Panc1 (cell line): Measurements from ENCODE around the gene TNS4. TPM values are rescaled to one million over a fixed set of nuclear protein-coding genes. Genes with fewer than 3 reads are reported as not detected.

Source experiments
- ATAC-seq: fragments of 200-7000 bp; cut with Tn5 transposase; 2 replicates; pipeline ENCODE4 v1.9.1; 2020; ENCODE audit warnings: mild to moderate bottlenecking, moderate library complexity
- BruUV-seq: library from RNA; stranded (reverse); fragments of 400-500 nt; replicated peaks from 2 replicates; lab custom pipeline; 2021; lab: Mats Ljungman, UMichigan
- CTCF ChIA-PET: fragments of 300-600 bp; sonication (Branson Sonifier 250); formaldehyde crosslinking; loops from one replicate; lab custom pipeline; 2022; ENCODE audit warnings: antibody characterized with exemption; lab: Charles Lee
- POLR2A ChIA-PET: fragments of 300-600 bp; sonication (Branson Sonifier 250); formaldehyde crosslinking; loops from one replicate; lab custom pipeline; 2022; ENCODE audit warnings: antibody characterized with exemption; lab: Charles Lee
- DNase-seq: peaks from one replicate; pipeline ENCODE4 v3.0.0-alpha.2; 2010; ENCODE audit warnings: low read depth, low spot score
- H3K27ac ChIP-seq: 2 replicates; pipeline ENCODE4 v1.5.1; 2011; ENCODE audit warnings: mild to moderate bottlenecking, low read length, inconsistent platforms
- H3K27me3 ChIP-seq: fragments of 200-500 bp; sonication (Bioruptor generic); 2 replicates; pipeline ENCODE4 v1.6.0; 2014; ENCODE audit warnings: low read length, inconsistent platforms; ENCODE audit not compliant: control insufficient read depth, insufficient read depth
- H3K36me3 ChIP-seq: fragments of 200-500 bp; sonication (Bioruptor generic); 2 replicates; pipeline ENCODE4 v1.5.1; 2014; ENCODE audit warnings: inconsistent platforms, mild to moderate bottlenecking, low read length, moderate library complexity; ENCODE audit not compliant: control insufficient read depth, insufficient read depth
- H3K4me1 ChIP-seq: 2 replicates; pipeline ENCODE4 v1.5.1; 2011; ENCODE audit warnings: inconsistent platforms, mild to moderate bottlenecking, low read length, moderate library complexity; ENCODE audit not compliant: control insufficient read depth, insufficient read depth
- H3K4me3 ChIP-seq, 2 experiments: 2 replicates each; pipeline ENCODE4 v1.5.1; 2011 to 2012; ENCODE audit warnings: low read depth in 2 of 2, low read length in 2 of 2, mild to moderate bottlenecking in 2 of 2, inconsistent platforms in 1 of 2, moderate library complexity in 1 of 2
- H3K9me3 ChIP-seq: fragments of 200-500 bp; sonication (Bioruptor generic); 2 replicates; pipeline ENCODE4 v1.5.1; 2014; ENCODE audit warnings: low read depth, mild to moderate bottlenecking, inconsistent platforms, low read length, moderate library complexity; ENCODE audit not compliant: control insufficient read depth, insufficient read depth
- POLR2AphosphoS5 ChIP-seq: IDR thresholded peaks from 2 replicates; pipeline ENCODE4 v1.6.1; 2012; ENCODE audit warnings: mild to moderate bottlenecking, low read depth, low read length, moderate library complexity
- SIN3A ChIP-seq: IDR thresholded peaks from 2 replicates; pipeline ENCODE4 v1.6.1; 2012; ENCODE audit warnings: low read depth, mild to moderate bottlenecking, low read length, moderate library complexity, borderline replicate concordance; ENCODE audit not compliant: insufficient read depth
- TCF7L2 ChIP-seq: IDR thresholded peaks from 2 replicates; pipeline ENCODE4 v1.6.1; 2011; ENCODE audit warnings: mild to moderate bottlenecking, low read depth, low read length, inconsistent platforms
- in situ Hi-C: cut with HindIII; loops from 2 replicates; pipeline ENCODE4 v1.10.0; 2016; ENCODE audit warnings: low sequenced_read_pairs, low pct_unique_long_range_greater_than_20kb
- intact Hi-C: fragments of 100-400 bp; cut with micrococcal nuclease; formaldehyde crosslinking; loops from one replicate; pipeline ENCODE4 v1.10.0; 2022; ENCODE audit not compliant: unreplicated experiment
- total RNA-seq: library from RNA; stranded (reverse); gene quantifications from one replicate; pipeline ENCODE4 v1.2.1, GENCODE V29; 2021; ENCODE audit not compliant: unreplicated experiment
- TF ChIP-seq, protein P1 (sequence below): fragments of 450-650 bp; IDR thresholded peaks from 2 replicates; pipeline ENCODE4 v1.5.1; 2017; ENCODE audit warnings: mild to moderate bottlenecking
- TF ChIP-seq, protein P2 (sequence below), 2 experiments: IDR thresholded peaks; 2 replicates each; pipeline ENCODE4 v1.6.1; 2011 to 2012; ENCODE audit warnings: low read depth in 2 of 2, control low read depth in 1 of 2, low read length in 1 of 2, mild to moderate bottlenecking in 1 of 2, moderate library complexity in 1 of 2; ENCODE audit not compliant: insufficient read depth in 1 of 2

The TNS4 gene
- total RNA-seq, 1 experiment from 2014 or later, result not detected

DNA sequence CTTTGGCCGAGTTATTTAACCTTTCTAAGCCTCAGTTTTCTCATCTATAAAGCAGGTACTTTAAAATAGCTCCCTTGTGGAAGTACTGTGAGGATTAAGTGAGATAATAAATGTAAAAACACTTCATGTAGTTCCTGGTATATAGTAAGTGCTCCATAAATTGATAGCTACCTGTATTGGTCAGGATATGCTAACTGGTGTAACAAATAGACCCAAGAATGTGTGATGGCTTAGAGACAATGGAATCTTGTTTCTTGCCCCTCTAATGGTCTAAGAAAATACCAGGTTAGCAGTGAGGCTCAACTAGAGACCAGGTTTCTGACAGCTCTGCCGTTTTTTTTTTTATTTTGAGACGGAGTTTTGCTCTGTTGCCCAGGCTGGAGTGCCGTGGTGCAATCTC, 34.0 kb upstream of the TNS4 start:
- no peak for ATAC-seq
- H3K27ac ChIP-seq, result no peak overlapping the region
- no peaks in the 10 kb centered on the region for H3K4me1 ChIP-seq
- no peak overlapping the region for H3K4me3 ChIP-seq
- intact Hi-C loops (no loop called here), in situ Hi-C loops (no loop called here)
- TF ChIP-seq, protein P1, sequence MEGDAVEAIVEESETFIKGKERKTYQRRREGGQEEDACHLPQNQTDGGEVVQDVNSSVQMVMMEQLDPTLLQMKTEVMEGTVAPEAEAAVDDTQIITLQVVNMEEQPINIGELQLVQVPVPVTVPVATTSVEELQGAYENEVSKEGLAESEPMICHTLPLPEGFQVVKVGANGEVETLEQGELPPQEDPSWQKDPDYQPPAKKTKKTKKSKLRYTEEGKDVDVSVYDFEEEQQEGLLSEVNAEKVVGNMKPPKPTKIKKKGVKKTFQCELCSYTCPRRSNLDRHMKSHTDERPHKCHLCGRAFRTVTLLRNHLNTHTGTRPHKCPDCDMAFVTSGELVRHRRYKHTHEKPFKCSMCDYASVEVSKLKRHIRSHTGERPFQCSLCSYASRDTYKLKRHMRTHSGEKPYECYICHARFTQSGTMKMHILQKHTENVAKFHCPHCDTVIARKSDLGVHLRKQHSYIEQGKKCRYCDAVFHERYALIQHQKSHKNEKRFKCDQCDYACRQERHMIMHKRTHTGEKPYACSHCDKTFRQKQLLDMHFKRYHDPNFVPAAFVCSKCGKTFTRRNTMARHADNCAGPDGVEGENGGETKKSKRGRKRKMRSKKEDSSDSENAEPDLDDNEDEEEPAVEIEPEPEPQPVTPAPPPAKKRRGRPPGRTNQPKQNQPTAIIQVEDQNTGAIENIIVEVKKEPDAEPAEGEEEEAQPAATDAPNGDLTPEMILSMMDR, result no peak
- TF ChIP-seq TCF7L2 (no peak), SIN3A (no peak), POLR2AphosphoS5 (no peak)
- TF ChIP-seq, protein P2, sequence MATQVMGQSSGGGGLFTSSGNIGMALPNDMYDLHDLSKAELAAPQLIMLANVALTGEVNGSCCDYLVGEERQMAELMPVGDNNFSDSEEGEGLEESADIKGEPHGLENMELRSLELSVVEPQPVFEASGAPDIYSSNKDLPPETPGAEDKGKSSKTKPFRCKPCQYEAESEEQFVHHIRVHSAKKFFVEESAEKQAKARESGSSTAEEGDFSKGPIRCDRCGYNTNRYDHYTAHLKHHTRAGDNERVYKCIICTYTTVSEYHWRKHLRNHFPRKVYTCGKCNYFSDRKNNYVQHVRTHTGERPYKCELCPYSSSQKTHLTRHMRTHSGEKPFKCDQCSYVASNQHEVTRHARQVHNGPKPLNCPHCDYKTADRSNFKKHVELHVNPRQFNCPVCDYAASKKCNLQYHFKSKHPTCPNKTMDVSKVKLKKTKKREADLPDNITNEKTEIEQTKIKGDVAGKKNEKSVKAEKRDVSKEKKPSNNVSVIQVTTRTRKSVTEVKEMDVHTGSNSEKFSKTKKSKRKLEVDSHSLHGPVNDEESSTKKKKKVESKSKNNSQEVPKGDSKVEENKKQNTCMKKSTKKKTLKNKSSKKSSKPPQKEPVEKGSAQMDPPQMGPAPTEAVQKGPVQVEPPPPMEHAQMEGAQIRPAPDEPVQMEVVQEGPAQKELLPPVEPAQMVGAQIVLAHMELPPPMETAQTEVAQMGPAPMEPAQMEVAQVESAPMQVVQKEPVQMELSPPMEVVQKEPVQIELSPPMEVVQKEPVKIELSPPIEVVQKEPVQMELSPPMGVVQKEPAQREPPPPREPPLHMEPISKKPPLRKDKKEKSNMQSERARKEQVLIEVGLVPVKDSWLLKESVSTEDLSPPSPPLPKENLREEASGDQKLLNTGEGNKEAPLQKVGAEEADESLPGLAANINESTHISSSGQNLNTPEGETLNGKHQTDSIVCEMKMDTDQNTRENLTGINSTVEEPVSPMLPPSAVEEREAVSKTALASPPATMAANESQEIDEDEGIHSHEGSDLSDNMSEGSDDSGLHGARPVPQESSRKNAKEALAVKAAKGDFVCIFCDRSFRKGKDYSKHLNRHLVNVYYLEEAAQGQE (IDR thresholded peaks at IDR 0.05; ENCODE audit: insufficient read depth in 1 of 2, low read depth in 2 of 2, low read length in 1 of 2), result no peak
- ChIA-PET POLR2A (interaction anchor here (0.7 kb wide), 3 partner anchors 89 to 235 kb away, joined by 3 to 8 read pairs (median 4); no protein-coding TSS in a partner anchor), CTCF (interaction anchor here (0.6 to 2.6 kb wide), 4 partner anchors 29 to 254 kb away, joined by 5 to 19 read pairs (median 7); partner anchors contain the start of gene TOP2A)
- H3K9me3 ChIP-seq, result no peaks in the 10 kb centered on the region
- no peaks in the 10 kb centered on the region for H3K27me3 ChIP-seq
- no TSS peak for BruUV-seq
- H3K36me3 ChIP-seq, result no peaks in the 10 kb centered on the region
- no peak for DNase-seq

DNA sequence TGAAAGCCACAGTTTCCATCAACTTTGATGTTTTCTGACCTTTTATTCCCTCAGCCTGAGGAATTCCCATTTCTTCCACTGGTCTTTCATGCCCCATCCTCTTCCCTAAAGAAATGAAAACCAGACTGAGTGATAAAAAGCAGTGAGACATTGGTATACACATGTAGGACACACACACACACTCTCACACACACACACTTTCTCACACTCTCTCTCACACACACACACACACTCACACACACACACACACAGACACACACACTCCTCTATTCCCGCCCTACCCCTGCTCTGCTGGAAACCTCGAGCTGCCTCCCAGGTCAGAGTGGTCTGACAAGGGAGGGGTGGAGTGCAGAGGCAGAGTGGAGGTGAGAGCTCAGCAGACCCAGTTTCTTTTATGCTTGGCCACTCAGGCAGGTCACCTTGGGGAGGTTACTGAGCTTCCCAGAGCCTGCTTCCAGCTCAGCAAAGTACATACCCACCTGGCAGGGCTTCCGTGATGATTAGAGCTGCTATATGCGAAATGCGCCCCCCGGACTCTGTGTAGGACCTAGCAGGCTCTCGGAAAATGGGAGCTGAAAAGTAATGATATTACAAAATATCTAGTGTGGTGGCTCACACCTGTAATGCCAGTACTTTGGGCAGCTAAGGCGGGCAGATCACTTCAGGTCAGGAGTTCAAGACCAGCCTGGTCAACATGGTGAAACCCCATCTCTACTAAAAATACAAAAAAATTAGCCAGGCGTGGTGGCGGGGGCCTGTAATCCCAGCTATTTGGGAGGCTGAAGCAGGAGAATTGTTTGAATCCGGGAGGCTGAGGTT, 33.2 kb upstream of the TNS4 start:
- BruUV-seq, result no TSS peak
- no peak for ATAC-seq
- POLR2A ChIA-PET, result interaction anchor here (0.5 to 0.7 kb wide), 3 partner anchors 60 to 315 kb away, joined by 3 to 6 read pairs (median 3); no protein-coding TSS in a partner anchor
- Histone ChIP-seq H3K27me3 (no peaks in the 10 kb centered on the region), H3K36me3 (no peaks in the 10 kb centered on the region), H3K4me1 (no peaks in the 10 kb centered on the region), H3K4me3 (no peak overlapping the region), H3K9me3 (no peaks in the 10 kb centered on the region), H3K27ac (no peak overlapping the region)
- CTCF ChIA-PET, result interaction anchor here (0.7 to 3.5 kb wide), 4 partner anchors 28 to 116 kb away, joined by 3 to 19 read pairs (median 12); partner anchors contain the start of genes IGFBP4 and TOP2A
- DNase-seq, result no peak
- intact Hi-C loops (loop anchor here (5.0 kb wide), 1 partner anchor 177 kb away; no protein-coding TSS in a partner anchor), in situ Hi-C loops (loop anchor here (5.0 kb wide), 1 partner anchor 37 kb away; no protein-coding TSS in a partner anchor)
- no peak for TF ChIP-seq TCF7L2
- TF ChIP-seq, protein P2 (IDR thresholded peaks at IDR 0.05; ENCODE audit: insufficient read depth in 1 of 2, low read depth in 2 of 2, low read length in 1 of 2), result no peak
- TF ChIP-seq SIN3A, result no peak
- TF ChIP-seq POLR2AphosphoS5, result no peak
- TF ChIP-seq, protein P1, result no peak
